CD14-positive monocyte (primary cell): ENCODE measurements around the gene SLC25A26. TPM values are rescaled to one million over a fixed set of nuclear protein-coding genes. Genes with fewer than 3 reads are reported as not detected.

ENCODE experiments used
- DNase-seq, 3 donors: peaks; one replicate each; pipeline ENCODE4 v3.0.0-alpha.2; 2011 to 2022
- H2AFZ ChIP-seq: 2 replicates; pipeline ENCODE4 v1.6.0; 2012; ENCODE audit warnings: mild to moderate bottlenecking, low read depth, low read length, inconsistent platforms; ENCODE audit not compliant: insufficient read depth, poor library complexity, severe bottlenecking
- H3K27ac ChIP-seq, 2 donors: 1 replicate in 1 of 2; 2 replicates in 1 of 2; pipeline ENCODE4 v1.5.1; 2012 to 2013; ENCODE audit warnings: low read length in 2 of 2, control low read depth in 1 of 2, inconsistent platforms in 1 of 2, low read depth in 1 of 2, mild to moderate bottlenecking in 1 of 2
- H3K27me3 ChIP-seq, 2 donors: one replicate each; pipeline versions ENCODE4 v1.6.0 to v1.6.1; 2011 to 2013; ENCODE audit warnings: low read length in 2 of 2; ENCODE audit not compliant: control insufficient read depth in 2 of 2, insufficient read depth in 2 of 2
- H3K36me3 ChIP-seq, 2 donors: replicated peaks in 1 of 2; 1 replicate in 1 of 2; 2 replicates in 1 of 2; pipeline versions ENCODE4 v1.5.1 to v1.6.1; 2012 to 2013; ENCODE audit warnings: low read length in 2 of 2, control low read depth in 1 of 2, inconsistent platforms in 1 of 2, mild to moderate bottlenecking in 1 of 2; ENCODE audit not compliant: insufficient read depth in 2 of 2, control insufficient read depth in 1 of 2
- H3K4me1 ChIP-seq, 2 donors: 1 replicate in 1 of 2; 2 replicates in 1 of 2; pipeline versions ENCODE4 v1.5.1 to v1.6.1; 2012 to 2013; ENCODE audit warnings: low read length in 2 of 2, control low read depth in 1 of 2, inconsistent platforms in 1 of 2, mild to moderate bottlenecking in 1 of 2, moderate library complexity in 1 of 2; ENCODE audit not compliant: insufficient read depth in 2 of 2, control insufficient read depth in 1 of 2
- H3K4me2 ChIP-seq: replicated peaks from 2 replicates; pipeline ENCODE3; 2012; ENCODE audit warnings: low read length, moderate library complexity, mild to moderate bottlenecking; ENCODE audit not compliant: poor library complexity, severe bottlenecking; ENCODE audit errors: extremely low read depth
- H3K4me3 ChIP-seq, 3 experiments: fragments of 200-600 bp in 1 of 3; sonication (generic) in 1 of 3; replicated peaks in 1 of 3; 1 replicate in 2 of 3; 2 replicates in 1 of 3; pipeline ENCODE4 v1.5.1; 2011 to 2013; ENCODE audit warnings: low read length in 3 of 3, mild to moderate bottlenecking in 3 of 3, control low read depth in 2 of 3, low read depth in 2 of 3, inconsistent platforms in 1 of 3, moderate library complexity in 1 of 3
- H3K79me2 ChIP-seq: 2 replicates; pipeline ENCODE4 v1.6.0; 2012; ENCODE audit warnings: mild to moderate bottlenecking, control low read depth, inconsistent platforms, low read length, moderate library complexity; ENCODE audit not compliant: insufficient read depth
- H3K9ac ChIP-seq: 2 replicates; pipeline ENCODE4 v1.6.0; 2017; ENCODE audit warnings: low read length, mild to moderate bottlenecking; ENCODE audit not compliant: insufficient read depth, poor library complexity, severe bottlenecking
- H3K9me3 ChIP-seq, 2 donors: replicated peaks in 1 of 2; 1 replicate in 1 of 2; 2 replicates in 1 of 2; pipeline versions ENCODE4 v1.5.1 to v1.6.1; 2012 to 2013; ENCODE audit warnings: low read length in 2 of 2, control low read depth in 1 of 2; ENCODE audit not compliant: control insufficient read depth in 1 of 2, insufficient read depth in 1 of 2
- H4K20me1 ChIP-seq: 2 replicates; pipeline ENCODE4 v1.6.0; 2012; ENCODE audit warnings: mild to moderate bottlenecking, low read length, control low read depth, moderate library complexity; ENCODE audit not compliant: insufficient read depth
- H3K27ac Mint-ChIP-seq, 7 donors: one replicate each; pipeline ENCODE4 v1.8.0; 2020; ENCODE audit warnings: mild to moderate bottlenecking in 7 of 7, mixed read lengths in 7 of 7, moderate library complexity in 6 of 7, inconsistent platforms in 2 of 7
- H3K27me3 Mint-ChIP-seq, 3 donors: one replicate each; pipeline ENCODE4 v1.8.0; 2021 to 2022; ENCODE audit warnings: low read depth in 3 of 3, mild to moderate bottlenecking in 3 of 3, mixed read lengths in 3 of 3, moderate library complexity in 3 of 3, inconsistent platforms in 1 of 3
- H3K36me3 Mint-ChIP-seq, 2 donors: one replicate each; pipeline ENCODE4 v1.8.0; 2020; ENCODE audit warnings: mixed read lengths in 2 of 2, inconsistent platforms in 1 of 2, mild to moderate bottlenecking in 1 of 2
- H3K4me1 Mint-ChIP-seq: one replicate; pipeline ENCODE4 v1.8.0; 2020; ENCODE audit warnings: mild to moderate bottlenecking, mixed read lengths
- H3K4me3 Mint-ChIP-seq, 2 donors: one replicate each; pipeline ENCODE4 v1.8.0; 2020; ENCODE audit warnings: mild to moderate bottlenecking in 2 of 2, mixed read lengths in 2 of 2, moderate library complexity in 1 of 2
- H3K9me3 Mint-ChIP-seq, 7 donors: one replicate each; pipeline ENCODE4 v1.8.0; 2020 to 2022; ENCODE audit warnings: mixed read lengths in 7 of 7, mild to moderate bottlenecking in 6 of 7, moderate library complexity in 6 of 7, inconsistent platforms in 2 of 7
- CTCF ChIP-seq: fragments of 200-600 bp; IDR thresholded peaks from one replicate; pipeline ENCODE4 v1.8.0; 2022; ENCODE audit warnings: antibody characterized with exemption, mild to moderate bottlenecking
- WGBS: methylation state at CpG from one replicate; pipeline ENCODE4 v1.1.5; 2013; ENCODE audit warnings: missing lambda C conversion rate; ENCODE audit not compliant: insufficient coverage; 5-methylcytosine and 5-hydroxymethylcytosine counted together
- intact Hi-C, 2 donors: fragments of 100-400 bp; cut with micrococcal nuclease; formaldehyde crosslinking; loops; one replicate each; pipeline versions ENCODE4 v1.15.0 to v1.15.1; 2023
- polyA plus RNA-seq, 3 donors: library from polyadenylated mRNA; depleted of rRNA in 1 of 3; unstranded in 2 of 3; stranded (reverse) in 1 of 3; fragments of 300-500 nt in 2 of 3; fragments of >200 nt in 1 of 3; fragmentation: Illumina TruSeq in 2 of 3; gene quantifications; 1 replicate in 2 of 3; 2 replicates in 1 of 3; pipeline ENCODE4 v1.2.3, GENCODE V29; 2012 to 2021

The SLC25A26 gene
- polyA plus RNA-seq, 3 donors, result 11.6 to 23.0 (median 14.4) TPM

- Mint-ChIP-seq H3K4me3 (no peak overlapping the region), H3K27me3 (peaks cover 0 to 4% (median 2%) of the 10 kb centered on the region in 3 donors), H3K36me3 (no peaks in the 10 kb centered on the region), H3K4me1 (no peaks in the 10 kb centered on the region), H3K9me3 (peaks cover 6 to 18% (median 9%) of the 10 kb centered on the region in 7 donors), H3K27ac (no peak overlapping the region)
- H3K27me3 ChIP-seq, result no peaks in the 10 kb centered on the region
- no peaks in the 10 kb centered on the region for H3K79me2 ChIP-seq
- H3K27ac ChIP-seq, result no peak overlapping the region
- no peak overlapping the region for H3K4me3 ChIP-seq
- no peak for DNase-seq
- no peaks in the 10 kb centered on the region for H3K4me1 ChIP-seq
- no peaks in the 10 kb centered on the region for H3K9me3 ChIP-seq
- 100% methylated on average over 2 of the region's 6 CpGs for WGBS
- intact Hi-C loops, result no loop called here
- H3K4me2 ChIP-seq, result no peak overlapping the region
- no peaks in the 10 kb centered on the region for H4K20me1 ChIP-seq
- no peak for TF ChIP-seq CTCF
- no peaks in the 10 kb centered on the region for H3K36me3 ChIP-seq
- H2AFZ ChIP-seq, result no peak overlapping the region
- no peak overlapping the region for H3K9ac ChIP-seq
Measured at GRCh38 chr3:66182246-66182645, 38.6 kb upstream of the SLC25A26 start.

- no peaks in the 10 kb centered on the region for H3K79me2 ChIP-seq
- no peaks in the 10 kb centered on the region for H4K20me1 ChIP-seq
- H3K9me3 ChIP-seq, result no peaks in the 10 kb centered on the region
- peaks cover 5 to 20% (median 11%) of the 10 kb centered on the region in 7 donors for H3K9me3 Mint-ChIP-seq
- no peak for DNase-seq
- H3K4me1 ChIP-seq, result no peaks in the 10 kb centered on the region
- H3K36me3 Mint-ChIP-seq, result no peaks in the 10 kb centered on the region
- H3K4me3 Mint-ChIP-seq, result no peak overlapping the region
- no peak for TF ChIP-seq CTCF
- H3K4me3 ChIP-seq, result no peak overlapping the region
- intact Hi-C loops, result no loop called here
- H3K27ac Mint-ChIP-seq, result no peak overlapping the region
- H2AFZ ChIP-seq, result no peak overlapping the region
- no peak overlapping the region for H3K9ac ChIP-seq
- no peaks in the 10 kb centered on the region for H3K36me3 ChIP-seq
- no peaks in the 10 kb centered on the region for H3K4me1 Mint-ChIP-seq
- no peak overlapping the region for H3K4me2 ChIP-seq
- H3K27me3 ChIP-seq, result no peaks in the 10 kb centered on the region
- H3K27me3 Mint-ChIP-seq, result peaks cover 2 to 4% (median 3%) of the 10 kb centered on the region in 3 donors
- H3K27ac ChIP-seq, result no peak overlapping the region
Measured at GRCh38 chr3:66186545-66186944, 34.3 kb upstream of the SLC25A26 start.
